Measurements from ENCODE around the gene TTC33. TPM values are rescaled to one million over a fixed set of nuclear protein-coding genes. Genes with fewer than 3 reads are reported as not detected.
A peak's percentile ranks its signal among the peaks of the same experiment; 100 is the strongest.

The TTC33 gene
- total RNA-seq, 3 donors from 2014 or later (not counting 1 experiment from before 2014, with no cell fraction given) = 7.3 to 11.4 (median 10.0) TPM

GRCh38 chr5:40634154-40634553 lies 121.6 kb downstream of the TTC33 start:
- 88% methylated on average over 3 of the region's 3 CpGs for WGBS (ENCODE audit: insufficient coverage)
- Histone ChIP-seq H3K27me3 (ENCODE audit: control insufficient read depth, insufficient read depth, low read length) (peaks cover 3% of the 10 kb centered on the region), H3K27ac (ENCODE audit: low read length) (no peak overlapping the region), H3K4me1 (ENCODE audit: control insufficient read depth, insufficient read depth, low read length) (no peaks in the 10 kb centered on the region), H3K4me3 (ENCODE audit: low read length) (no peak overlapping the region), H3K36me3 (ENCODE audit: control insufficient read depth, insufficient read depth, low read length) (no peaks in the 10 kb centered on the region), H3K9me3 (ENCODE audit: control insufficient read depth, insufficient read depth, low read length) (no peaks in the 10 kb centered on the region)
- no peak for TF ChIP-seq CTCF (IDR thresholded peaks at IDR 0.05)
- Mint-ChIP-seq H3K36me3 (peaks cover 25% of the 10 kb centered on the region), H3K9me3 (peaks cover 6 to 20% of the 10 kb centered on the region in 2 donors), H3K4me1 (peaks cover 0 to 6% of the 10 kb centered on the region in 2 donors), H3K27ac (no peak overlapping the region), H3K27me3 (ENCODE audit: low read depth in 2 of 2) (peaks cover 0 to 6% of the 10 kb centered on the region in 2 donors), H3K4me3 (no peak overlapping the region)
- intact Hi-C loops (cut with micrococcal nuclease) = no loop called here
- DNase-seq (no peak), ATAC-seq (no peak)

GRCh38 chr5:40631236-40631635 lies 124.5 kb downstream of the TTC33 start:
- Mint-ChIP-seq H3K4me3 (no peak overlapping the region), H3K27me3 (ENCODE audit: low read depth in 2 of 2) (peaks cover 0 to 6% of the 10 kb centered on the region in 2 donors), H3K9me3 (peaks cover 4 to 5% of the 10 kb centered on the region in 2 donors), H3K36me3 (peaks cover 11% of the 10 kb centered on the region), H3K27ac (no peak overlapping the region), H3K4me1 (peaks cover 0 to 6% of the 10 kb centered on the region in 2 donors)
- ATAC-seq = no peak
- Histone ChIP-seq H3K27ac (ENCODE audit: low read length) (no peak overlapping the region), H3K4me3 (ENCODE audit: low read length) (no peak overlapping the region), H3K27me3 (ENCODE audit: control insufficient read depth, insufficient read depth, low read length) (peaks cover 3% of the 10 kb centered on the region), H3K4me1 (ENCODE audit: control insufficient read depth, insufficient read depth, low read length) (no peaks in the 10 kb centered on the region), H3K9me3 (ENCODE audit: control insufficient read depth, insufficient read depth, low read length) (no peaks in the 10 kb centered on the region), H3K36me3 (ENCODE audit: control insufficient read depth, insufficient read depth, low read length) (no peaks in the 10 kb centered on the region)
- TF ChIP-seq CTCF (IDR thresholded peaks at IDR 0.05) = no peak
- intact Hi-C loops (cut with micrococcal nuclease) = no loop called here
- WGBS (ENCODE audit: insufficient coverage) = 97% methylated on average over 7 of the region's 7 CpGs
- DNase-seq = no peak

- ATAC-seq = no peak
- Mint-ChIP-seq H3K27ac (no peak overlapping the region), H3K4me1 (peaks cover 0 to 6% of the 10 kb centered on the region in 2 donors), H3K36me3 (no peaks in the 10 kb centered on the region), H3K9me3 (no peaks in the 10 kb centered on the region), H3K4me3 (no peak overlapping the region), H3K27me3 (ENCODE audit: low read depth in 2 of 2) (peaks cover 0 to 3% of the 10 kb centered on the region in 2 donors)
- no peaks in the 10 kb centered on the region for H3K9me3 ChIP-seq (ENCODE audit: control insufficient read depth, insufficient read depth, low read length)
- DNase-seq = no peak
- peaks cover 3% of the 10 kb centered on the region for H3K27me3 ChIP-seq (ENCODE audit: control insufficient read depth, insufficient read depth, low read length)
- H3K36me3 ChIP-seq (ENCODE audit: control insufficient read depth, insufficient read depth, low read length) = no peaks in the 10 kb centered on the region
- no peak for TF ChIP-seq CTCF (IDR thresholded peaks at IDR 0.05)
- intact Hi-C loops (cut with micrococcal nuclease) = no loop called here
- H3K4me1 ChIP-seq (ENCODE audit: control insufficient read depth, insufficient read depth, low read length) = no peaks in the 10 kb centered on the region
- H3K4me3 ChIP-seq (ENCODE audit: low read length) = no peak overlapping the region
- H3K27ac ChIP-seq (ENCODE audit: low read length) = no peak overlapping the region
Observed at GRCh38 chr5:40630126-40630525, 125.6 kb downstream of the TTC33 start.

- peak overlapping the region; percentile 8 for H3K27ac ChIP-seq (ENCODE audit: low read length)
- Mint-ChIP-seq H3K36me3 (no peaks in the 10 kb centered on the region), H3K4me1 (peaks cover 8 to 12% of the 10 kb centered on the region in 2 donors), H3K27me3 (ENCODE audit: low read depth in 2 of 2) (peaks cover 0 to 3% of the 10 kb centered on the region in 2 donors), H3K4me3 (no peak overlapping the region), H3K27ac (no peak overlapping the region), H3K9me3 (no peaks in the 10 kb centered on the region)
- no peaks in the 10 kb centered on the region for H3K36me3 ChIP-seq (ENCODE audit: control insufficient read depth, insufficient read depth, low read length)
- no peaks in the 10 kb centered on the region for H3K9me3 ChIP-seq (ENCODE audit: control insufficient read depth, insufficient read depth, low read length)
- H3K27me3 ChIP-seq (ENCODE audit: control insufficient read depth, insufficient read depth, low read length) = peaks cover 3% of the 10 kb centered on the region
- peaks cover 4% of the 10 kb centered on the region for H3K4me1 ChIP-seq (ENCODE audit: control insufficient read depth, insufficient read depth, low read length)
- DNase-seq (no peak), ATAC-seq (no peak)
- WGBS (ENCODE audit: insufficient coverage) = no CpG with 5 or more reads among the region's 1 CpG
- TF ChIP-seq CTCF (IDR thresholded peaks at IDR 0.05) = no peak
- intact Hi-C loops (cut with micrococcal nuclease) = no loop called here
- no peak overlapping the region for H3K4me3 ChIP-seq (ENCODE audit: low read length)
Observed at GRCh38 chr5:40628407-40628806, 127.4 kb downstream of the TTC33 start.
